GM19043 (cell line): Measurements from ENCODE around the gene GPD2.

Experiments
- ATAC-seq: cut with Tn5 transposase; IDR thresholded peaks from one replicate; pipeline ENCODE4 v1.9.1; 2021; ENCODE audit warnings: low read depth; ENCODE audit not compliant: unreplicated experiment

GPD2 gene

DNA sequence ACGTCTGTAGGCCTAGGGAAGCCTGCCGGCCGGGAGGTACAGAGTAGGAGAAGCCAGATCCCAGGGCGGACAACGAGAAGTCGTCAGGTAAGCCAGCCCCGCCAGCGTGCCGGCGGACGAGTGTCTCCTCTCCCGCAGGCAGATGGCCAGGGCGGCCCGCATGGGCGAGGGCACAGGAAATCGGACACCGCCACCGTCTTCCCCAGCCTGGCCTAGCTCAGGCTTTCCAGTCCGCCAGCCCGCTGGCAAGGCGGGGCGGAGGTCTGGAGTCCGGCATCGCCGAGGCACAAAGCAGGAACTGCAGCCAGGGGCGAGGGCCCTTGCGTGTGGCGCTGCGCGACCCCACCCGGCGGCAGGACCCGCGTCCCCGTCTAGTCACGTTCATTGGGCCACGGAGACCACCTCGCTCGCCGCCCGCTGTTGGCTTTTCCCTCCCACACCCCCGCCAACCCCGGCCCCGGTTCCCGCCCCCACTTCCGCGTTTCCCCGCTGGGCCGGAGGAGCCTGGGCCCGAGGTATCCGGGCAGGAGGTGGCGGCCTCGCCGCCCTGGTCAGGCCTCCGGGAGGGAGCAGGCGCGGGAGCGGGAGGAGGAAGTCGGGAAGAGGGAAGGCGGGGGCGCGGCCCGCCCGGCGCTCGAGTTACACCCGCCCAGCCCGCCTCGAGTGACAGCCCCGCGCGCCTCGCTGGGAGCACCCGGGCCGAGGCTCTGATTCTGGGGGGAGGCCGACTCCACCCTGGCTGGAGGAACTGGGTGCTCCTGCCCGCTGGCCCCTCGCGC, at the start of gene GPD2:
GPD2 (plus strand) TSS at position 662 of the 779 bp plus-strand sequence. CDS start 39,727 bp downstream, outside the sequence.
- ATAC-seq: peak; percentile 42

DNA sequence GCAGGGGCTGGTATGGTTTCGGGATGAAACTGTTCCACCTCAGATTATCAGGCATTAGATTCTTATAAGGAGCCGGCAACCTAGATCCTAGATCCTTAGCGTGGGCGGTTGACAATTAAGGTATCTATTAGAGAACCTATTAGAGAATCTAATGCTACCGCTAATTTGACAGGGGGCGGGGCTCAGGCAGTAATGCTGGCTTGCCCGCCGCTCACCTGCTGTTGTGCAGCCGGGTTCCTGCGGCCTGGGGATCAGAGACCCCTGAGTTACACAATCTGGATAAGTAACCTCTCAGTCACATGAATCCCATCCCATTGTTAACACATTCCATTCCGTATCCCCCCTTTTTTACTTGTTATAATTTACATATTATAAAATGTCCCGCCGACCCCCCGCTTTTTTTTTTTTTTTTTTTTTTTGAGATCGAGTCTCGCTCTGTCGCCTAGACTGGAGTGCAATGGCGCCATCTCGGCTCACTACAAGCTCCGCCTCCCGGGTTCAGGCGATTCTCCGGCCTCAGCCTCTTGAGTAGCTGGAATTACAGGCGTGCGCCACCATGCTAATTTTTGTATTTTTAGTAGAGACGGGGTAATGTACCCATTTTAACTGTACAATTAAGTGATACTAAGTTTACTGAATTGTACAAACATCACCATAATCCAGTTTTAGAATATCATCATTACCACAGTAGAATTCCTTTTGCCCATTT, 42.0 kb upstream of the GPD2 start:
- ATAC-seq: no peak

DNA sequence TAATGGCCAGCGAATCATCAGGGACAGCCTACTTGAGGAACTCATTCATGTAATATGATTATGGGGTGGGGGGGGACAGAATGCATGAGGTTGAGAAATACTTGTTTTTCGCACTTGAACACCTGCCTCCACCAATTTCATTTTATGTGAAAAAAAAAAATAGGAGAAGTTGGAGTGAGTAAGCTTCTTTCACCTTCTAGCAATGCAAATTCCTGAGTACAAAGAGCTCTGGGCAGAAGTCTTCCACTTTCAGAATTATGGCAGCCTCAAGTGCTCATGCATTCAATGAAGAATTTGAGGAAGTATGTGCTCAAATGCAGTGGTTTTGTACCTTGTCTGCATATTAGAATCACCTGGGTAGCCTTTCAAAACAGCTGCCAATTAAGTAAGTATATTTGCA, 40.1 kb upstream of the GPD2 start:
- peak; percentile 30 for ATAC-seq

DNA sequence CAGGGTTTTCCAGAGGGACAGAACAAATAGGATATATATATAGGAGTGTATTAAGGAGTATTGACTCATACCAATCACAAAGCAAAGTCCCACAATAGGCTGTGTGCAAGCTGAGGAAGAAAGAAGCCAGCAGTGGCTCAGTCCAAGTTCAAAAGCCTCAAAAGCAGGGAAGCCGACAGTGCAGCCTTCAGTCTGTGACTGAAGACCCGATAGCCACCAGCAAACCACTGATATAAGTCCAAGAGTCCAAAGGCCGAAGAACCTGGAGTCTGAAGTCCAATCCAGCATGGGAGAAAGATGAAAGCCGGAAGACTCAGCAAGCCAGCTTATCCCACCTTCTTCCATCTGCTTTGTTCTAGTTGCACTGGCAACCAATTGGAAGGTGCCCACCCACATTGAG, 39.0 kb upstream of the GPD2 start:
- no peak for ATAC-seq

DNA sequence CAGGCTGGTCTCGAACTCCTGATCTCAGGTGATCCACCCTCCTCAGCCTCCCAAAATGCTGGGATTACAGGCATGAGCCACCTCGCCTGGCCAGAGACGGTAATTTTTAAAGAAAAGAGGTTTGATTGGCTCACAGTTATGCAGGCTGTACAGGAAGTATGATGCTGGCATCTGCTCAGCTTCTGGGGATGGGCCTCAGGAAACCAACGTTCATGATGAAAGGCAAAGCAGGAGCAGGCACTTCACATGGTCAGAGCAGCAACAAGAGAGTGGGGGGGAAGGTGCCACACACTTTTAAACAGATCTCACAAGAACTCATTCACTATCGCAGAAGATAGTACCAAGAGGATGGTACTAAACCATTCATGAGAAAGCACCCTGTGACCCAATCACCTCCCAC, 38.0 kb upstream of the GPD2 start:
- ATAC-seq: no peak

DNA sequence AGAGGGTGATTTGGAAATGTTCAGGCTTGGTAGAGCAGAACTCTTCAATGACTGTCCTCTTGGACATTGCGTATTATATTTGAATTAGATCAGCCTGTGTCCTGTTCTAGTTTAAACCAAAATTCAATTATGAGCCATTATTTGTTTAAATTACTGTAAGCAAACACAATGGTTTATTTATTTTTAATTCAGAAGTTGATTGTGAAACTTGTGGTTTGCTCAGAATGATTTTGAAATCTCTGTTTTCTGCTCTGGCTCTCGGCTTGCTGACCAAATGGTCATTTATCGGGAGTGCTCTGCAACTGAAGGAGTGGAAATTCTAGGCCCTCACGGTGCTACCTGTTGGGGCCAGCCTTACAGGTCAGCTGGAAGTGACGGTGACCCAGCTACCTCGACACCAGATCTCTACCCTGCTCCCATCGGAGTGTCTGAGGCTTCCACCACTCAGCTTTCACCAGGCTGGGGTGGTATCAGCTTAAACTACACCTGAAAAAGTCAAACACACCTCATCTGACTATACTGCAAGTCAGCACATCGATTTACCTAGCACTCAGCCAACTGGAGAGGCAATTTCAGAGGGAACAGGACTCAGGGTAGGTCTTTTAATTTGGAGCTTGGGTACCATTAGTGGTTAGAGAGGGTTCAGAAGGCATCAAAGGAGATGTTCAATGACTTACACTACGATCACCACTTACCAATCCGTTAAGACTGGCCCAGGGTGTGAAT, 36.8 kb upstream of the GPD2 start:
- ATAC-seq: peak; percentile 3

DNA sequence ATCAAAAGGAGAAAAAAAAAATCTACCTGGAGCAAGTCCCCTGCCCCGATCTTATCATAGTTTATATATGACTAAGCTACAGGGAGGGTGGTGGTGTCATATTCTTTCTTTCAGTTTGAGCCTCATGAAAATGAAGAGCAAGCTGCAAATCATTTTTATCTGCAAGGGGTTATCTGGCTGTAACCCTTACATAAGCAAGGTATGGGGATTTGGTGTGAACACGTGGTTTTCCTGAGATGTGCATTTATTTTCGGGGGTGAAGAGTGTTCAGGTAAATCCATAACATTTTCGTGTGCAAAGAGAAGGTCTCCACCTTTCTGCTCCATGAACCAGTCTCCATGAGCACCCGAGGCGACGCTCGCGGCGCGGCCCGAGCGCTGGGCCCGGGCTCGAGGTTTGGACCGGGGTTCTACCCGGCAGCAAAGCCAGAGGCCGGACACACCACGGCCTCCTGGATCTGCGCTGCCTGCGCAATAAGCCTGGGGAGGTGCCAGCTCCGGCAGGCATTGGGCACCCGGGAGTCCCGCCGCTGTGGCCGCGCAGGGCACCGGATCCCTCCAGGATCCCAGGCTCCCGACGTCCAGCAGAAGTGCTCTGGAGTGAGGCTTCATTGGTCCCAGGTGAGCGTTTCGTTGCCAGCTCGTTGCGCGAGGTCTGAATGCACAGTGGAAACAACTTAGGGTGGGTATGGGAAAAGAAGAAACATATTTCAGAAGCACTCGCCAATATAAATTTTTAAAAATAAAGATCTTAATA, 36.1 kb upstream of the GPD2 start:
- peak; percentile 26 for ATAC-seq

DNA sequence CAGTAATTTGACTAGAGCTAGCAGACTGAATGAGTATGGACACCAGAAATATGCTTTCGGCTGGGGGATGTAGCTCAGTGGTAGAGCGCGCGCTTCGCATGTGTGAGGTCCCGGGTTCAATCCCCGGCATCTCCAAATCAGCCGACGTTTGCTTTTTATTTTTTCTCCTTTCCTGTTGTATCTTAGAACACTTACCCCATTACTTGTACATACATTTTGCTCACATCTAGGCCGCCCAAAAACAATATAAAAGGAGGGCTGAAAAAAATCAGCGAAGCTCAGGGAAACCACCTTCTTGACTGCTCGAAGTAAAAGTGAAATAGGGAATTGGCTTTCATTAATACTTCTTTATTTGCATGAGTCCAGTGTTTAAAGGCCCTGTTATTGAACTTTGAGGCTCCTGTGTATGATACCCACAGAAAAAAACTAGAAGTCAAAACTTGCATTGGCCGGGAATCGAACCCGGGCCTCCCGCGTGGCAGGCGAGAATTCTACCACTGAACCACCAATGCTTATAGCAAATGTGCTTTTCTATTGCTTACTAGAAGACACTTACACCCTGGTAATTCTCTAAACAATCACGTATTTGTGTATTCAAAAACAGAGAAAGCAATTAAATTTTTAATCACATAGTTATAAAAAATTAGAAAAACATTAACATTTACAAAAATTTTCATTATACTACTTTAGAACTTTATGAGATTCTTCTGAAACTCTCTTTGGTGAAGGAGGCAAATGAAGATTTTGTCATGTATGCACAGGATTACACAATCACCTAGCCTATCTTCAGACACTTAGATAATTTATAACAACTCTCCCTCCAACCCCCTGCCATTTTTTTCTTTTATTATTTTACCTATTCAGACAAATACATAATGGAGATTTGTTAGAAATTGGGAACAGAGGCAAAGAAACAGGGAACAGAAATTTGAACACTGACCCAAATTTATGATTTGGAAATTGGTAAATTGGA, 35.2 kb upstream of the GPD2 start:
- ATAC-seq: peak; percentile 51

DNA sequence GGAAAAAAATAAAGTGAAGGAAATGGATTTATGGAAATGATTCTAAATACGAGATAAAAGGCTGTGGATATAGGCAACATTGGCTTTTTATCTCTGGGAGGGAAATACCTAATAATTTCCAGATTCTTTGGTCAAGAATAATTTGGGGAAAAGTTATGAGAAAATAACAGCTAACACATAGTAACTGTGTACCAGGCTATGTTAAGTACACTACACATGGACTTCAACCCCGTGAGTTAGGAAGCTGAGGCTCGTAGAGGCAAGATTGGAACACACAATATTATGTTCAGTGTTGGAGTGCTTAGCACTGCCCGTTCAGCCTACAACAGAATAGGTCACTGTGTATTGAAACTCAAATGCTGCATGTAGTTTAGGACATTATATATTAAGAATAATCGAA, 34.3 kb upstream of the GPD2 start:
- no peak for ATAC-seq

DNA sequence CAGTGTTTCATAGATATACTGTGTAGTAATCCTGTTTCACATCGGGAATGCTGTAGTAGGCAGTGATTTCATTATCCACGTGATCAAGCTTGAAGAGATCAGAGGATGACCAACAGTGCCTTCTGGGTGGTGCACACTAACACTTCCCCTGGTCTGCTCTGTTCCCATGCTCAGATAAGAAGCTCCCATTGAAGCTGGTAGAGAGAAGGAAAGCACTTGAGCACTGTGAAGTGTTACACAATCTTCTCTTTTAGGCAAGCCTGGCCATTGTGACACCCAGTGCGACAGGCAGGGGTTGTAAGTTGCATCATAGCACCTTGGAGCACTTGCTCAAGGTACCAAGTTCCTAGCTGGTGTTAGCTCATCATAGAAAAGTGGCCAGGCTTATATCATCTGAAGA, 30.6 kb upstream of the GPD2 start:
- ATAC-seq: no peak

DNA sequence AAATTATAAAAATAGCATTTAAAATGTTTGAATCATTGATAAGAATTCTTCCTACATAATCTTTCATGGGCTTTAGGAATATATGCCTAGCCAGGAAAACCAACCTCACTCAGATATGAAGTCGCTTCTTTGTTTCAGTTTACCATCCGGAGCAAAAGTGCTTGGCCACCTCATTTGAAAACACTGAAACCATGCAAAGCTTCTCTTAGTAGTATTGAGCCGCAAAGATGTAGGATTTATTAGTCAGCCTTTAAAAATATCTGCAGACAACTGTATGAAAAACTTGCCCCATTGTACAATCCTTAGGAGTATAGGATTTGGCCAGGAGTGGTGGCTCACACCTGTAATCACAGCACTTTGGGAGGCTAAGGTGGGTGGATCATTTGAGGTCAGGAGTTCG, 24.3 kb upstream of the GPD2 start:
- no peak for ATAC-seq

DNA sequence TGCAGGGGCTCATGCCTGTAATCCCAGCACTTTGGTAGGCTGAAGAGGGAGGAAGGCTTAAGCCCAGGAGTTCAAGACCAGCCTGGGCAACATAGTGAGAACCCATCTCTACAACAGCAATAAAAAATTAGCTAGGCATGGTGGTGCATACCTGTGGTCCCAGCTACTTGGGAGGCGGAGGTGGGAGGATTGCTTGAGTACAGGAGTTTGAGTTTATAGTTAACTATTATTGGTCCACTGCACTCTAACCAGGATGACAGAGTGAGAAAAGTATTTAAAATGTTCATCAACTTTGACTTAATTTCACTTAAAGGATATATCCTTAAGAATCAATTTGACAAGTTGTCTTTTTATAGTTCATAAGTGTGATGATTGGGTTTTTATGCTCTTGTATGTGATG, 14.3 kb upstream of the GPD2 start:
- no peak for ATAC-seq

DNA sequence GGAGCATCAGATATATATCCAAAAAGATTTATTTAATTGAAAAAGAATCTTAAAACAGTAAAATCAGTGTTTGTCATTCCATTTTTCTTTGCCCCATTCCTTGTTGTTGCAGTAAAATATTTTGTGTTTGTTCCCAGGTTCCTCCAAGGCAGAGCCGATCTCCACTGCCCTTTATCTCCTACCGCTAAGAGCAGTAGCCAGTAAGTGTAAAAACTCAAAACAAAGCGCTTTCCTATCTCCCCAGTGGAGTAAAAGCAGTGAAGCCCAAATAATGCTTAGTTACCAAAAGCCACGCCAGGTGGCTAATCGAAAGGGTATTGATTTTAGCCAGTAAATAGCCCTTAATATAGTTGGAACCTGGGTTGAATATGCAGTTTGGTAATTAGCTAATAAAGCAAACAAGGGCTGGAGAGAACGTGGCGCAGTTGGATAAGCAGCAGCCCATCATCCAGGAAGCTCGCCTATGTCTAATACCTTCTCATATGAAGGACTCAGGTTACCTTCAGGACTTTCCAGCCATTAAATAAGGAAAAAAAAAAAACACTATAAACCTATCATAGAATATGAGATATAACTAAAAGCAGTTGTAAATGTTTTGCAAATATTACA, 12.4 kb upstream of the GPD2 start:
- no peak for ATAC-seq

DNA sequence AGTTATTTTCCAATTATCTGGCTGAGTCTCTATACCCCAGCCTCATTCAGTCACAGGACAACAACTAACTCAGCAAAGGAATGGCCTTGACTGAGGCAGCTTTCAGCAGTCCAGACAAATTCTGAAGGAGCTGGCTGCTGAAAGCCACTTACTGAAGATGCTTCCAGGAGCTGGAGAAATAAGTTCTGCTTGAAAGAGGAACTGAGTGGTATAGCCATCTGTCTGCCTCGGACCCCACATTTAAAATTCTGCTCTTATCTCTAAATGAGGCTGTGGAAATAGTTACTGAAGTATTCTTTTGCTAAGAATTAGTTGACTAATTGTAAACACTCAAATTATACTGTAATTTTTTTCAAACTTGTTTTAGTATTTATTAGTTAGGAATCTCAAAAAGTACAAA, 9.1 kb upstream of the GPD2 start:
- no peak for ATAC-seq

DNA sequence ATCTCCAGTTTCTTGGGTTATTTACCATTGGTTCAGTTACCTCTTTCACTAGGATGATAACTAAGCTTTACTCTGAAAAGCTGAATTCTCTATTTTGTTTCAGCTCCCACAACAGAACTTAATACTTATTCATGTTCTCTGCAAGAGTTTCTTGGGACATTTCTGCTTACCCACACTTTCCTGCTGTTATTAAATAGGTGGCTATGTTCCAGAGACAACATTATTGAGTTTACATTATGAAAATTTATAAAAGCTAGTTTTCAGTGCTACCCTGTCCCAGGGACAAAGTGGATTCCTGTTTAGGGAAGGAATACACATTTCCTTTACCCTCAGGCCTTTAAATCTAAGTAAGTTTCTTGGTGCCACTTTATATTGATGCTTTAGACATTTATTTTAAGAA, 7.0 kb upstream of the GPD2 start:
- no peak for ATAC-seq

DNA sequence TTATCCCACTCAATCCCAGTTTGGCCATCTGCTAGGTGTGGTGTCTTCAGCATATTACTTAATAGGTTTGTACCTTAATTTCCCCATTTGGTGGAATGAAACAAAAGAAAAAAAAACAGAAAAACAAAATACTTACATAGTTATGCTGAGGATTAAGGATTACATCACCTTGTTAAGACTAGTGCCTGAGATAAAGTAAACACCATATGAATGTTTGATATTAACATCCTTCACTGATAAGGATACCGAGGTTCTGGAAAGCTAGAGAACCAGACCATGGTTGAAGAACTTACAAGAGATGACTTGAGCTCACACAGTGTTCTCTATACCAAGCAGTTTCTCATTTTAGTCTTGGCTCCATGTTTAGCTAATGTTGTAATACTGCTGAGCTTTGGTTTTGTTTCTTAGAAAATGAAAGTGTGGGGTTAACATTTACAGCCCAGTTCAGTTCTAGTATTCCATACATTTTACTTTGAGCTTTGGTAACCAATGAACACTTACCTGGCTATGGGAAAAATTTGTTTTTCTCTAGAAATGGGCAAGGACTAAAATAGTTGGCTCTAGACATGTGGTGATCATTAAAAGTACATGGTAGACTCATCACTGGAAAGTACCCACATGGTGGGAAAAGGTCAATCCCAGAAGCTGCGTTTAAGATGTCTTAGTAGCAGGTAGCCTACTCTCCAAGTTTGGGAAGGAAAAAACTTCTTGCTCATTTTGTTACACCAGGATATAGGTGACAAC, 5.8 kb upstream of the GPD2 start:
- peak; percentile 8 for ATAC-seq

DNA sequence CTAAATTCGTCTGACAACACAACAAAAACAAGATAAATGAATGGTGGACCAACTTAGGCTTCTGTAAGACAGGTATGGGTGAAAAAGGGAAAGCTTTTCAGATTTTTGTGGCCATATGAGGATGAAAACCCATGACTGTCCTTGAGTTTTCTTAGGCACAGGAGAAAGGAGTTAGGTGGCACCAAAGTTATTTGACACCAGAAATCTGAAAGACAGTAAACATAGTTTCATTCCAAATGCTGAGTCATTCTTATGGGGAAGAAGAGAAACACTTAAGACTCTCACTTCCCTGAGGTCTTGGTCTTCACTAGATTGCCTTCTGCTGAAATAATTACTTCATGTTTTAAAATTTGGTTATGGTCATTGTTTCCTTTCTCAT, 5.2 kb upstream of the GPD2 start:
- peak; percentile 50 for ATAC-seq

DNA sequence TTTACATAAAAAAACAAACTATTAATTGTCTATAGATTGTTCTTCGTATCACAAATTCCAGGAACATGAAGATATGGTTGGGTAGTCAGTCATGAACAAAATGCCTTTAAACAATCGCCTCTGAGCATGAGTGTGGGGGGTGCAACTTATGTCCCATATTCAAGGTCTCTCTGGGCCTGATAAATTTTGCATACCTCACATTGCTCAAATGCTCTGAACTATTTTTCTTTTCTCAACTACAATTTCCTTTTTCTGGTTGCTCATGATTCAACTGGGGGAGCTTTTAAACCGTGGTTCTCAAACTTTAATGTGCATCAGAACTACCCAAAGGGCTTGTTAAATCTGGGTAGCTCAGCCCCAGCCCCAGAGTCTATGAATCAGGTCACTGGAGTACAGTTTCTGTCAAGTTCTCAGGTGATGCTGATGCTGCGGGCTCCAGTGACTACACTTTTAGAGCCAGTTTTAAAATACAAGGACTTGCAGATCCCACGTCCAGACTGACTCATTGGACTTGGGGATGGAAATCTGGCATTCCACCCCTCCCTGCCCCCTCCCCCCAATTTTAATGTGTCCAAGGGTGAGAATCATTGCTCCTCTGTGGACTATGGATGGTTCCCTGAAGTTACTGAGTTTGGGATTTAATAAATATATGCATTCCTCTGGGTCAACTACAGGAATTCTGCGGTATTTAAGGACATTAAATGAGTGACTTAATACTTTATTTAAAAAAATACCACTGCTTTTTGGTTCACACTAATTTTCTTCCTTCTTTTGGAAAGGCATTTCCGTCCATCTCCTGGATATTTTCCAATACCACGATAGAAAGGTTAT, 1.5 kb upstream of the GPD2 start:
- no peak for ATAC-seq
